Stimulated activated CD8-positive, alpha-beta memory T cell treated with anti-CD3 and anti-CD28 coated beads, Interleukin-12 subunit alpha, Interleukin-12 subunit beta, amount 100 ng/mL, for 24 hours (primary cell): ENCODE data around the gene SNED1.
A peak's percentile ranks its signal among the peaks of the same experiment; 100 is the strongest.

Experiments used
- DNase-seq: peaks from one replicate; pipeline ENCODE4 v3.0.0-alpha.2; 2020; ENCODE audit errors: extremely low read depth

SNED1 gene

DNA sequence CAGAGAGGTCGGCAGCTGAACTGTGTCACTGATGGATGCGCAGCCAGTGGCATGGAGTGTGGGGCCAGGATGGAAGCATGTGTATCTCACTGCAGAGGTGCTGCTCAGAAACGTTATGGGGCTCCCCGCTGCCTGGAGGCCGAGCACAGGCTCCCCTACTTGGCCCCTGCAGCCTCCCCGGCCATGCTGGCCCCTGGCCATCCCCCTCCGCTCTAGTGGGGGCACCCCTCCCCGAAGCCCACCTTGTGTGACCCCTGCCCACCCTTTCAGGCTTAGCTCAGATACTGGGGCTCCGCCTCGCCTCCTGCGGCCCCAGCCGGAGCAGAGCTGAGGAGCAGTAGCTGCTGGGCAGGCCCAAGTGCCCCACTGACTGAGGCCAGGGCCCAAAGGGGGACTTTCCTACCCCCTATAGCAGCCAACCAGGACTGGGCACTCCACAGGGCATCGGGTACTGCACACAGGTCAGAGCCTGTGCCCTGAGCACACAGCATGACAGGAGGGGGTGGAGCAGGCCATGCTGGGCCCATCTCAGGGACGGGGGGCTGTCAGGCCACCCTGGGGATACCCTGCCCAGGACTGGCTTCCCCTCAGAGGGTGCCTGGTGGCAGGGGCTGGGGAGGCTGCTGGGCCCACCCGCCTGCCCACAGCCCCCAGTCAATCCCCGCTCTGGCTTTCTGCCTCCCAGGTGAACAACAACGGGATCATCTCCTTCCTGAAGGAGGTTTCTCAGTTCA lies 31.3 kb downstream of the SNED1 start:
- no peak for DNase-seq

GRCh38 chr2:241030333-241030680 lies 31.9 kb downstream of the SNED1 start:
- DNase-seq = no peak

- no peak for DNase-seq
Measured at GRCh38 chr2:241030883-241031282, 32.5 kb downstream of the SNED1 start.

- DNase-seq = no peak
Measured at GRCh38 chr2:241031436-241032165, 33.2 kb downstream of the SNED1 start.

- DNase-seq = no peak
Measured at GRCh38 chr2:241033336-241033987, 35.0 kb downstream of the SNED1 start.

- DNase-seq = no peak
Measured at GRCh38 chr2:241033994-241034393, 35.6 kb downstream of the SNED1 start.

DNA sequence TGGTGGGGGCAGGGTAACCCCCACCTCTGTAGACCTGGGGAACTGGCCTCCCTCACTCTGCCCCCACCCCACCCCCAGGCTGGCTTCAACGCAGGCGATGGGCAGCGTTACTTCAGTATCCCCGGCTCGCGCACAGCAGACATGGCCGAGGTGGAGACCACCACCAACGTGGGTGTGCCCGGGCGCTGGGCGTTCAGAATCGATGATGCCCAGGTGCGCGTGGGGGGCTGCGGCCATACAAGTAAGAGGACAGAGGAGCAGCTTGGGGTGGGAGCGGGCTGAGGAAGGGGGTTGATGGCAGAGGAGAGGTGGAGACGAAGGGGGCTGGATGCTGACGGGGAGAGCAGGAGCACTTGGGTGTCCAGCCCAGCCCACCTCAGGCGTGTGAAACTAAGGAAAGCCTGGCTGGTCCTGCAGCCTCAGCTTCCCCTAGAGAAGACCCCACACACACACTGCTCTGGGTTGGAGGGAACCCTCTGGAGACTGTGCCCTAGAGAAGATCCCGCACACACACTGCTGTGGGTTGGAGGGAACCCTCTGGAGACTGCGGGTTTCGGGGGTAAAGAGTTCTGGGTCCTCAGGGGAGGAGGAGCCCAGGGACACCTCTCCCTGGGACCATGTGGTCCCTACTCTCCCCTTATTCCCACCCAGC lies 36.2 kb downstream of the SNED1 start:
- no peak for DNase-seq

GRCh38 chr2:241035142-241035817 lies 36.9 kb downstream of the SNED1 start:
- no peak for DNase-seq

DNA sequence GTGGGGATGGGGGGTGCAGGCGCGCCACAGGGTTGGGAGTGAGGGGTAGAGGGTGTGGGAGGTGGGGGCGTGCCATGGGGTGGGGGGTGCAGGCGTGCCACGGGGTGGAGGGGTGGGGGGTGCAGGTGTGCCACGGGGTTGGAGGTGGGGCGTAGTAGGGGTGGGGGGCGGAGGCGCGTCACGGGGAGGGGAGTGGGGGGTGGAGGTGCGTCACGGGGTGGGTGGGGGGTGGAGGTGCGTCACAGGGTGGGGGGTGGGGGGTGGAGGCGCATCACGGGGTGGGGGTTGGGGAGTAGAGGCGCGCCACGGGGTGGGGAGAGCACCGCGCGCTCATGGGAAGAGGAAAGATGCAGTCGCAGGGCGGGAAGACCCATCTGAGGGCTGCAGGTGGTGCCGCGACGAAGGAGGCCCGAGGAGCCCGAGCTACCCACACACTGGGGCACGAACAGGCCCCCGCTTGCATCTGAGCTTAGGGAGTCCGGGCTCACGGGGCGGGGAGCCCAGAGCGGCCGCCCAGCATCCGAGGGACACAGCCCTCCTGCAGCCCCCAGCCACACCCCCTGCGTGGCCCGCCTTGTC lies 37.5 kb downstream of the SNED1 start:
- no peak for DNase-seq

DNA sequence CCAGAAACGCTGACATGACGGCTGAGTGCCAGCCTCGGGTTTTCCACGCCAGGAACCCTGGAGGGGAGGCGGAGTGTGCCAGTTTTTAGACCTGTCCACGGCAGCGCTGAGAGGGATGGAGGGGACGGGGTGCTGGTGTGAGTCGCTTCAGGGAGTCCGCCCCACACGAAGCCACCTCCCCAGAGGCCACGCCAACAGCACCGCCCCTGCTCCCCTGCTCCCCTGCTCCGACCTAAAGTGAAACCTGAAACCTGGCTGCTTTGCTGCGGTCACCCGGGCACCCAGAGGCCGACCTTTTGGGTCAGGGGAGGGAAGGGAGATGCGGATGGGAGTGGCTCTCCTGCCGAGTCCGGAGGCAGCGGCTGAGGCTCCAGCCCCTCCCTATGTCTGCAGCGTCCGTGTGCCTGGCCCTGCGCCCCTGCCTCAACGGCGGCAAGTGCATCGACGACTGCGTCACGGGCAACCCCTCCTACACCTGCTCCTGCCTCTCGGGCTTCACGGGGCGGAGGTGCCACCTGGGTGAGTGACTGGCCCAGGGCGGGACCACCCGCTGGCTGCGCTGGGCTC lies 38.1 kb downstream of the SNED1 start:
- peak; percentile 14 for DNase-seq

- DNase-seq = no peak
Measured at GRCh38 chr2:241036964-241037421, 38.6 kb downstream of the SNED1 start.

DNA sequence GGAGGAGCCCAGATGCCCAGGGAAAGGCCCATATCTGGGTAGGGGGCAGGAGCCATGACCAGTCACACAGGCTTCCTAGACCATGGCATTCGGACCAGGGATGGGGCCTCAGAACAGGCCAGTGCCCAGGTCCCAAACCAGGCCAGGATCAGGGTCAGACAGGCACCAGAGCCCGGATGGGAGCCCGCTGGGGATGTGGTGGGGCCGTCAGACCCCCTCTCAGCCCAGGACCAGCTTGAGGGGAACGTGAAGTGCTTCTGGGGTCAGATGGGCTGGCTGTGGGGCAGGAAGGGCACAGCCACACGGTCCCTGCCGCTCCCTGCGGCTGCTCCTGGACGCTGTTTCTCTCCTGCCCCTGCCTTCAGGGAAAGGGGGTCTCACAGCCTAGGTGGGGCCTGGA lies 39.1 kb downstream of the SNED1 start:
- DNase-seq = no peak

- no peak for DNase-seq
Measured at GRCh38 chr2:241038374-241039180, 40.2 kb downstream of the SNED1 start.

DNA sequence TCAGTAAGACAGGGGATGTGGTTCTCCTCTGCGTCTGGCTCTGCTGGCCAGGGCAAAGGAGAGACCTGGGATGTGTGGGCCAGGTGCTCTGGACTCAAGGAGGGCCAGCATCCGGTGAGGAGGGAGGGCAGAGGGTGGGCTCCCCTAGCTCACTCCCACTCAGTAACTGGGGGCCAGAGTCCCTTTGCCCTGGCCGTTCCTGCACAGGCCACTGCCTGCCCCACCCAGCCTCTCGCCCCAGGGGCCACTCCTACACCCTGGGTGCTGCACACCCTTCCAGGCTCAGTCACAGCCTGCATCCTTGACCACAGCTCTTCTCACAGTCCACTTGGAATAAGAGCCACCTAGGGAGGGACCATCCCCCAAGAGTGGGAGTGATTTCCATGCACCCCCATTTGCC lies 41.0 kb downstream of the SNED1 start:
- DNase-seq = no peak

DNA sequence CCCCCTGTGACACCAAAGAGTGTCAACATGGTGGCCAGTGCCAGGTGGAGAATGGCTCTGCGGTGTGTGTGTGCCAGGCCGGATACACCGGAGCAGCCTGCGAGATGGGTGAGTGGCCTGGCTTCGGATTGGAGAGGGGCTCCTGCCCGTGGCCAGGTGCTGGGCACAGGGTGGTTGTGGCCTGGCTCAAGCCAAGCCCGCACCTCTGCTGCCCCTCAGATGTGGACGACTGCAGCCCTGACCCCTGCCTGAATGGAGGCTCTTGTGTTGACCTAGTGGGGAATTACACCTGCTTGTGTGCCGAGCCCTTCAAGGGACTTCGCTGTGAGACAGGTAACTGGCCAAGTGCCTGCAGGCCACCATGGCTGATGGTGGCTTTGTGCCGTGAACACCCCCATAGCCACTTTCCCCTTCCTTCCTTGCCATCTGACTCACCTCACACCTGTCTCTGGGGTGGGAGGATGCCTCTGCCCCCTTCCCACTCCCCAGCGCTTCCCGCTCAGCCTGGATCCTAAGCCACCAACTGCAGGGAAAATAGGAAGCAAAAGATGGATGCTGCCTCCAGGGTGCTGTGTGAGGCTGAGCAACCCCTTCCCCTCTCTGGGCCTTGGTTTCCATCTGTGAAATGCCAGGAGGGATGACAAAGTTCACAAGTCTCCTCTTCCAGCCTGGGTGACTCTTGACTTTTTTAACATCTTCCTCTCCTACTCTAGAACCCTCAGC lies 41.8 kb downstream of the SNED1 start:
- no peak for DNase-seq

DNA sequence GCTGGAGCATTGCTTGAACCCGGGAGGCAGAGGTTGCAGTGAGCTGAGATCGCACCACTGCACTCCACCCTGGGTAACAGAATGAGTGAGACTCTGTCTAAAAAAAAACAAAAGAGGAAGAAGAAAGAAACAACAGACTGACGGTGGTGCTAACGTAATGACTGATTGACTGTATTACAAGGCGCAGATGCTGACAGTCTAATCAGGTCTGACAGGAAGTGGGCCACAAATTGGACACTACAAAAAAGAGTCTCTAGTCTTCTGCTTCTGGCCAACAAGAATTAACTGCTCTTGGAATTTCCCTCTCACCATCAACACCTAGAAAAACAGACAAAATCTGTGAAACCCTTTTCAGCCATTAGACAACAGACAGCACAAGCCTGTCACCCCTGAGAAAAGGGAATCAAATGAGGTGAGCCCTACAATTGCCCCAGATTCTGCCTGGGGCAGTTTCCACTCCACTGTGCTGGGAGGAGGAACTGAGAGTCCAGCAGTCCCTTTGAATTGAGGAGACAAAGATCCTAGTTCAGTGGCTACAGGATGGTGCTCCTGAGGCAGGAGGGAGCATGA lies 43.3 kb downstream of the SNED1 start:
- DNase-seq = no peak

GRCh38 chr2:241043581-241043980 lies 45.2 kb downstream of the SNED1 start:
- DNase-seq = no peak

GRCh38 chr2:241047253-241048010 lies 49.0 kb downstream of the SNED1 start:
- no peak for DNase-seq
